Memory B cell (primary cell): ENCODE results near the gene COG7.
"Not testable (repeated sequence)": the region's sequence is repeated elsewhere in the genome, so short reads cannot be mapped to it uniquely, and the experiment has no call there.

Experiments
- ATAC-seq: fragments of 150-1000 bp; cut with Tn5 transposase; 2 replicates; pipeline ENCODE4 v1.10.0; 2021; ENCODE audit warnings: low read depth, mild to moderate bottlenecking, moderate library complexity
- DNase-seq, 2 donors: peaks; one replicate each; pipeline ENCODE4 v3.0.0; 2022; ENCODE audit warnings: low spot score in 2 of 2
- H3K27ac Mint-ChIP-seq: one replicate; pipeline ENCODE4 v1.8.0; 2022; ENCODE audit warnings: mild to moderate bottlenecking, moderate library complexity, mixed read lengths
- H3K27me3 Mint-ChIP-seq: one replicate; pipeline ENCODE4 v1.8.0; 2022; ENCODE audit warnings: mixed read lengths
- H3K36me3 Mint-ChIP-seq: one replicate; pipeline ENCODE4 v1.8.0; 2022; ENCODE audit warnings: mild to moderate bottlenecking, mixed read lengths
- H3K4me1 Mint-ChIP-seq: one replicate; pipeline ENCODE4 v1.8.0; 2022; ENCODE audit warnings: mixed read lengths
- H3K4me3 Mint-ChIP-seq: one replicate; pipeline ENCODE4 v1.8.0; 2022; ENCODE audit warnings: mild to moderate bottlenecking, moderate library complexity, mixed read lengths
- H3K9me3 Mint-ChIP-seq: one replicate; pipeline ENCODE4 v1.8.0; 2022; ENCODE audit warnings: mixed read lengths

Gene COG7

DNA sequence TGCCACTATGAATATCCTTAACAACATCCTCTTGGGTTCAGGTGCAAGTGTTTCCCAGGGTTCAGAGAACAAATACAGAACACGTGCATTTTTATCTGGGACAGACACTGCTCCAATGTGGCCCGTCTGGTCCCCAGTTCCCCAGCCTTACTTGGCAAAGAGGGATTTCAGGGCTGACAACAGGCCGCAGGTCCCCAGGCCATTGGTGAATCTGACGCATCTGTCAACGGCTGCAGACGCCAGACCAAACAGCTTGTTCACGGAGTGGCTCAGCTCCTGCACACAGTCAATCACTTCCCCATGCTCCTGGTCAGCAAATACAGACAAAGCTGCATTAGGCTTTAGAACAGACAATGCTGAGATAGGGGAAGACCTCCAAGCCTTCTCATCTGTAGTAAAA is 36.2 kb downstream of the COG7 start:
- H3K4me1 Mint-ChIP-seq = no peaks in the 10 kb centered on the region
- no peak overlapping the region for H3K4me3 Mint-ChIP-seq
- ATAC-seq (no peak), DNase-seq (no peak)
- peaks cover 27% of the 10 kb centered on the region for H3K36me3 Mint-ChIP-seq
- H3K27ac Mint-ChIP-seq = no peak overlapping the region
- no peaks in the 10 kb centered on the region for H3K27me3 Mint-ChIP-seq
- no peaks in the 10 kb centered on the region for H3K9me3 Mint-ChIP-seq

GRCh38 chr16:23414731-23415130 is 38.3 kb downstream of the COG7 start:
- Mint-ChIP-seq H3K36me3 (peaks cover 23% of the 10 kb centered on the region), H3K4me3 (no peak overlapping the region), H3K27me3 (no peaks in the 10 kb centered on the region), H3K9me3 (no peaks in the 10 kb centered on the region), H3K27ac (no peak overlapping the region), H3K4me1 (no peaks in the 10 kb centered on the region)
- DNase-seq = no peak
- ATAC-seq = no peak

GRCh38 chr16:23410176-23410575 is 42.8 kb downstream of the COG7 start:
- H3K36me3 Mint-ChIP-seq = peaks cover 34% of the 10 kb centered on the region
- no peaks in the 10 kb centered on the region for H3K9me3 Mint-ChIP-seq
- no peaks in the 10 kb centered on the region for H3K4me1 Mint-ChIP-seq
- no peak overlapping the region for H3K27ac Mint-ChIP-seq
- no peak for DNase-seq
- H3K4me3 Mint-ChIP-seq = no peak overlapping the region
- no peaks in the 10 kb centered on the region for H3K27me3 Mint-ChIP-seq
- ATAC-seq = no peak

DNA sequence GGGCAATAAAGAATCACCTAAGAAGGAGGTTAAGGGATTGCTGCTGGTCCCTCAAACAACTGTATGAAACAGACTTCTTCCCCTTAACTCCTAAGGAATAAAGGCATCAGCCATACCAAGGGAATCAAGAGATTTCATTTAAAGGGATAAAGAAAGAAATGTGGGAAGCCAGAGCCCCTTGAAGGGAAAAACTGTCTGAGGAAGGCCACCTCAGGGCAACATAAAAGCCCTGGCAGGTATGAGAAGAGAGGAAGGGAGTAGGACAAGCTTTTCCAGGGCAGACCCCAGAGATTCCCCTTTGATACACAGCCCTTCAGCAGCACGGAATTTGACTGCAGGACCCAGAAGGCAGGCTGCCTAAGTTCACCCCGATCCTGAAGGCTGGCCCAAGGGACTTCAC is 43.5 kb downstream of the COG7 start:
- Mint-ChIP-seq H3K4me3 (no peak overlapping the region), H3K4me1 (no peaks in the 10 kb centered on the region), H3K27me3 (no peaks in the 10 kb centered on the region), H3K27ac (no peak overlapping the region), H3K9me3 (no peaks in the 10 kb centered on the region), H3K36me3 (peaks cover 28% of the 10 kb centered on the region)
- ATAC-seq = no peak
- no peak for DNase-seq

GRCh38 chr16:23408823-23409298 is 44.1 kb downstream of the COG7 start:
- Mint-ChIP-seq H3K4me3 (no peak overlapping the region), H3K27ac (no peak overlapping the region), H3K36me3 (peaks cover 31% of the 10 kb centered on the region), H3K4me1 (no peaks in the 10 kb centered on the region), H3K9me3 (no peaks in the 10 kb centered on the region), H3K27me3 (no peaks in the 10 kb centered on the region)
- DNase-seq (no peak), ATAC-seq (no peak)

DNA sequence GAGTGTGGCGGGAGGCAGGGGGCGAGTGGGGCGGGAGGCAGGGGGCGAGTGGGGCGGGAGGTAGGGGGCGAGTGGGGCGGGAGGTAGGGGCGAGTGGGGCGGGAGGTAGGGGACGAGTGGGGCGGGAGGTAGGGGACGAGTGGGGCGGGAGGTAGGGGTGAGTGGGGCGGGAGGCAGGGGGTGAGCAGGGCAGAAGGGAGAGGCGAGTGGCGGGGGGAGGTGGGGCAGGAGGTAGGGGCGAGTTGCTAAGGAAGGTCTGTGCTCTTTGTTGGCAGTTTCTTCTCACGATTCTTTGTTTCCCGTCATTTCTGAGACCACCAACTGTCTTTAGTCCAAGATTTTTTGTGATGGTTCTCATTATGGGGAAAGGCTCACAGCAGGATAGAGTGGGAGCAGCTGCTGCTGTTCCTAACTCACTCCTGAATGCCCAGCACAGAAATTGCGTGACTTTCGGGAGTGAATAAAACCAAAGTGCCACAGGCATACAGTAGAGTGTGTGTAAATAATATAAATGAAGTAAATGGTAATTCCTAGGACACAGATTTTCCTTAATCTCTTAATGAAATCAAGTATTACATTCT is 44.7 kb downstream of the COG7 start:
- Mint-ChIP-seq H3K4me1 (no peaks in the 10 kb centered on the region), H3K4me3 (no peak overlapping the region), H3K27me3 (no peaks in the 10 kb centered on the region), H3K9me3 (no peaks in the 10 kb centered on the region), H3K36me3 (peaks cover 28% of the 10 kb centered on the region), H3K27ac (no peak overlapping the region)
- DNase-seq = no peak
- ATAC-seq = no peak

GRCh38 chr16:23407436-23408127 is 45.4 kb downstream of the COG7 start:
- no peak overlapping the region for H3K27ac Mint-ChIP-seq

DNA sequence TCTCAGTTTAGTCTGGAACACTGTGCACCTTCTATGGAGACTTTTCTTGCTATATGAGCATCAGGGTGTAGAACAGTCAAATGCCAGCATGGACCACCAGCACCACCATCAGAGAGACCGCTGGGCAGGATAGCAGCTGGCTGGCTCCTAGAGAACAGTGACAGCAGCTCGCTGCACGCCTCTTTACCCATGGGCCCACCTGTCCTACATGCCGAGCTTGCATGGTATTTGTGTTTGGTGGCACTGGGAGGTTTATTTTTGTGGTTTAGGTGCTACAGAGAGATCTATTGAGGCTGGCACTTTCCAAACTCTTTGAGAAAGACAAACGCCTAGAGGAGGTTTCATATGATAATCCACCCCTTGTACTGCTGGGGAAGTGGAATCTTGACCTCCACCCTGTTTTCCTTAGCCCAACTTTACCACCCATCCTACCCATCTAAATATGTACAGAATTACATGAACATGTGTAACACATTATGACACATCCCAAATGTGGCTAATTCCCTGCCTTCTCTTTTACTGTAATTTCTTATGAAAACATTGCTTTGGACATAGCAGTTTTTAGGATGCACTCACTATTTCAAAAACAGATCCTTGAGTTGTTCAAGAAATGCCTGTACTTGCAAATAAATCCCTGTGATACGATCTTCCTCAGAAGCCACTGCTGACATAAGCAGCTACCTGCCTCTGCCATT is 46.3 kb downstream of the COG7 start:
- H3K36me3 Mint-ChIP-seq = peaks cover 35% of the 10 kb centered on the region
- ATAC-seq (no peak), DNase-seq (no peak)
- no peak overlapping the region for H3K27ac Mint-ChIP-seq
- no peaks in the 10 kb centered on the region for H3K27me3 Mint-ChIP-seq
- no peaks in the 10 kb centered on the region for H3K4me1 Mint-ChIP-seq
- no peak overlapping the region for H3K4me3 Mint-ChIP-seq
- no peaks in the 10 kb centered on the region for H3K9me3 Mint-ChIP-seq

More at GRCh38 chr16:23407436-23408127, 45.4 kb downstream of the COG7 start:
- Mint-ChIP-seq H3K36me3 (peaks cover 32% of the 10 kb centered on the region), H3K27me3 (no peaks in the 10 kb centered on the region), H3K4me1 (no peaks in the 10 kb centered on the region), H3K4me3 (no peak overlapping the region), H3K9me3 (no peaks in the 10 kb centered on the region)
- no peak for DNase-seq
- ATAC-seq = no peak

DNA sequence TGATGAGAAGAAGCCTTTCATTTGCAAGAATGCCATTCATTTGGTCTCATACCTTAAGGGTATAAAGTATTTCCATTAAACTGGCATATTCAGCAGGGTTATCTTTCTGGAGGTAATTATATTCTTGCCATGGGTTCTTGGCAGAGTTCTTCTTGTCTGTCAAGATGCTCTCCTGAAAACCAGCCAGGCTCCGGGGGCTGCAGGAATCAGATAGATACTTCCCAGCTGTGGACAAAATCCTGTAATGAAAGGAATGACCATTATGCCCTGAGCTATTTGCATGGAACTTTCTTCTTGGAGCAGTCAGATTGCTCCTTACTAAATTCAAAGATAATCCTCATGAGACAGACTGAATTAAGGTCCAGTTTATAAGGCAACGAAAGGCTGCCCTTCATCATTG is 47.0 kb downstream of the COG7 start:
- no peaks in the 10 kb centered on the region for H3K27me3 Mint-ChIP-seq
- ATAC-seq (no peak), DNase-seq (no peak)
- no peaks in the 10 kb centered on the region for H3K4me1 Mint-ChIP-seq
- no peaks in the 10 kb centered on the region for H3K9me3 Mint-ChIP-seq
- H3K4me3 Mint-ChIP-seq = no peak overlapping the region
- peaks cover 35% of the 10 kb centered on the region for H3K36me3 Mint-ChIP-seq
- H3K27ac Mint-ChIP-seq = no peak overlapping the region

DNA sequence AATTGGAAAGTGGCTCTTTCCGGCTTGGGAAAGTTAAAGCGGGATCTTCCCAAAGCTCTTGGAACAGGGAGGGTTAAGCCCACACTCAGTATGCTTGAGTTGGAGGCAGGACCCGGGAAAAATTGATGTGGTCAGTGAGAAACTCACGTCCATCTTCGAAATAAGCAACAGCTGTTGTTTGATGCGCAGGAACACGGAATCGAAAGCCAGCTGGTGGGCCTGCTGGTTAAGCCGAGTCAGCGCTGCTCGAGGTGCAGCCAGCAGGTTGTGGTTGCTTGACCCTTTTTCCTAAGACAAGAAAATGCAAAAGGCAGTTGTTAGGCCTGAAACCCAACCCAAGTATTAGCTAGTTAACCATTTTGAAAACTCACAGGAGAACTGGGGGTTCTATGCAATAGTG is 49.4 kb downstream of the COG7 start:
- Mint-ChIP-seq H3K4me1 (no peaks in the 10 kb centered on the region), H3K9me3 (no peaks in the 10 kb centered on the region), H3K4me3 (no peak overlapping the region), H3K27ac (no peak overlapping the region), H3K36me3 (peaks cover 45% of the 10 kb centered on the region), H3K27me3 (no peaks in the 10 kb centered on the region)
- ATAC-seq (no peak), DNase-seq (no peak)

DNA sequence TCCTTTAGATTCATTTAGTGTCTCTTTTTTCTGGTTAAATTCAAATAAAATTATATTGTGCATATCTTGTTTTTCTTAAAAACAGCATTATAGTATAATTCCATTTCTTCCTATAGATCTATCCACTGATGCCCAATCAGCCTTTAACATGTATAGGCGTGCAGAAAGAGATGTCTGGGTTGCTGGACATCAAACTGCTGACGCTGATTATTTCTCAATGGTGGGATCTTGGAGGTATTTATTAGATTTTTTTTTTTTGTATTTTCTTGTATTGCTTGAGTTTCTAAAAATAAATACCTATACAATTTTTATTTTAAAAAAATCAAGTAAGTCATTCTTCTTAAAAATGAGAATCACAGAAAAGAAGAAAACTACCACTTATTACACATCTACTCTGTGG is 50.9 kb downstream of the COG7 start:
- no peaks in the 10 kb centered on the region for H3K27me3 Mint-ChIP-seq
- H3K4me1 Mint-ChIP-seq = no peaks in the 10 kb centered on the region
- H3K27ac Mint-ChIP-seq = no peak overlapping the region
- H3K36me3 Mint-ChIP-seq = peaks cover 47% of the 10 kb centered on the region
- no peaks in the 10 kb centered on the region for H3K9me3 Mint-ChIP-seq
- ATAC-seq (no peak), DNase-seq (no peak)
- H3K4me3 Mint-ChIP-seq = no peak overlapping the region

GRCh38 chr16:23401139-23401538 is 51.9 kb downstream of the COG7 start:
- H3K27ac Mint-ChIP-seq = no peak overlapping the region
- ATAC-seq (no peak), DNase-seq (no peak)
- no peaks in the 10 kb centered on the region for H3K27me3 Mint-ChIP-seq
- H3K4me3 Mint-ChIP-seq = no peak overlapping the region
- no peaks in the 10 kb centered on the region for H3K9me3 Mint-ChIP-seq
- no peaks in the 10 kb centered on the region for H3K4me1 Mint-ChIP-seq
- peaks cover 40% of the 10 kb centered on the region for H3K36me3 Mint-ChIP-seq

GRCh38 chr16:23400447-23400846 is 52.5 kb downstream of the COG7 start:
- not testable (repeated sequence) for H3K4me3 Mint-ChIP-seq, H3K4me1 Mint-ChIP-seq, H3K27ac Mint-ChIP-seq, H3K9me3 Mint-ChIP-seq, DNase-seq, ATAC-seq, H3K27me3 Mint-ChIP-seq
- H3K36me3 Mint-ChIP-seq = peaks cover 38% of the 10 kb centered on the region

- DNase-seq (no peak), ATAC-seq (no peak)
- Mint-ChIP-seq H3K27ac (no peak overlapping the region), H3K9me3 (no peaks in the 10 kb centered on the region), H3K4me3 (no peak overlapping the region), H3K4me1 (no peaks in the 10 kb centered on the region), H3K36me3 (peaks cover 36% of the 10 kb centered on the region), H3K27me3 (no peaks in the 10 kb centered on the region)
These were observed 53.8 kb downstream of the COG7 start for GRCh38 chr16:23398987-23399805.
